ENCODE results near the gene DIS3L2.
"Not testable (repeated sequence)": the region's sequence is repeated elsewhere in the genome, so short reads cannot be mapped to it uniquely, and the experiment has no call there.

DIS3L2 gene

GRCh38 chr2:232350804-232351685 lies 389.5 kb downstream of the DIS3L2 start:
- no peak for DNase-seq (ENCODE audit: low read depth)

- no peak for DNase-seq (ENCODE audit: low read depth)
Observed at GRCh38 chr2:232351686-232352510, 390.4 kb downstream of the DIS3L2 start.

GRCh38 chr2:232352511-232353091 lies 391.1 kb downstream of the DIS3L2 start:
- no peak for DNase-seq (ENCODE audit: low read depth)

DNA sequence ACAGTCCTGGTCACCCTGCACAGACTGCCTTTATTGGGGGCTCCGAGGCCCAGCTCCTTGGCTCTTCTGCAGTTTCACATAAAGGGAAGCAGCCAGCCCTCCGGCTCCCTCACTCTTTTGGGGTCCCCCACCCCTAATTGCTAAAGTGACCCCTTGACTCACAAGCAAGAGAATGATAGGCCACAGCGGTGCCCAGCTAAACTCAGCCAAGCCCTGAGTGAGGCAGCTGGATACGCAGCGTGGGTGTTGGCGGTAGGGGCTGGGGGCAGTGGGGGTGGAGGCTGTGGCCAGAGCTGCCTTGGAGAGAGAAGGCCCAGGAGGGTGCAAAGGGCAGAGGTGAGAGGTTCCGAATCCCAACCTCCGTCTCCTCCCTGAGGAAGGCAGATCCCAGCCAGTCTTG lies 391.6 kb downstream of the DIS3L2 start:
- no peak for DNase-seq (ENCODE audit: low read depth)

DNA sequence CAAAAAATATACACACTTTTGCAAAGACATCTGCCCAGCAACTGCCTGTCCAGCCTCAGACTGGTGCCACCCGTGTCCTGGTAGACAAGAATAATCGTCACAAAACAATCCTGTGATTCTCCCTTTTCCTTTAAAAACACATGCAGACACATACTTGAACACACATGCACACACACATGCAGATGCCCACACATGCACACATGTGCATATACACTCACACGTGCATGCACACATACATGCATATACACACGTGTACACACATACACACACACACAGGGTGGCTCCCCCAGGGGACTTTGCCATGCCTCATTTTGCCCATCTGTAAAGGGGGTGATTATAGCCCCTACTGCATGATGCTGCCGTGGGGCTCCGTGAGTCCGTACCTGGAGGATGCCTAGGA lies 392.1 kb downstream of the DIS3L2 start:
- no peak for DNase-seq (ENCODE audit: low read depth)

GRCh38 chr2:232354069-232354468 lies 392.6 kb downstream of the DIS3L2 start:
- no peak for DNase-seq (ENCODE audit: low read depth)

DNA sequence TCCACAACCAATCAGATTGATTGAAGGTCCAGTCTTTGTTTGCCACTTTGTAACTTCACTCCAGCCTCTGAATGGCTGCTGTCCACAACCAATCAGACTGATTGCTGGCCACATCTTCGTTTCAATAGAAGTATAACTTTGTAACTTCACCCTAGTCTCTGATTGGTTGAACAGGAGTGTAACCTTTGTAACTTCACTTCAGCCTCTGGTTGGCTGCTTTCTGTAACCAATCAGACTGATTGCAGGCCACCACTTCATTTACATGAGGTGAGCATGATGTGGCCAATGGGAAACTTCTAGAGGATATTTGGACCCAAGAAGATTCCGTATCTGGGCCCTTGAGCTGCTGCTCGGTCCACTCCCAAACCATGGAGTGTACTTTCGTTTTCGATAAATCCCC lies 400.1 kb downstream of the DIS3L2 start:
- DNase-seq (ENCODE audit: low read depth), result no peak

- DNase-seq (ENCODE audit: low read depth), result no peak
Observed at GRCh38 chr2:232362174-232362900, 400.8 kb downstream of the DIS3L2 start.

- not testable (repeated sequence) for DNase-seq (ENCODE audit: low read depth)
Observed at GRCh38 chr2:232363064-232363783, 401.7 kb downstream of the DIS3L2 start.

GRCh38 chr2:232363784-232364615 lies 402.5 kb downstream of the DIS3L2 start:
- DNase-seq (ENCODE audit: low read depth), result no peak

- not testable (repeated sequence) for DNase-seq (ENCODE audit: low read depth)
Observed at GRCh38 chr2:232364806-232365594, 403.5 kb downstream of the DIS3L2 start.

GRCh38 chr2:232365621-232366321 lies 404.3 kb downstream of the DIS3L2 start:
- no peak for DNase-seq (ENCODE audit: low read depth)

DNA sequence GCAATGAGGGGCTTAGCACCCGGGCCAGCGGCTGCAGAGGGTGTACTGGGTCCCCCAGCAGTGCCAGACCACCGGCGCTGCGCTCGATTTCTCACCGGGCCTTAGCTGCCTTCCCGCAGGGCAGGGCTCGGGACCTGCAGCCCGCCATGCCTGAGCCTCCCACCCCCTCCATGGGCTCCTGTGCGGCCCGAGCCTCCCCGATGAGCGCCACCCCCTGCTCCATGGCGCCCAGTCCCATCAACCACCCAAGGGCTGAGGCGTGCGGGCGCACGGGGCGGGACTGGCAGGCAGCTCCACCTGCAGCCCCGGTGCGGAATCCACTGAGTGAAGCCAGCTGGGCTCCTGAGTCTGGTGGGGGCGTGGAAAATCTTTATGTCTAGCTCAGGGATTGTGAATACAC lies 404.9 kb downstream of the DIS3L2 start:
- DNase-seq (ENCODE audit: low read depth), result not testable (repeated sequence)

DNA sequence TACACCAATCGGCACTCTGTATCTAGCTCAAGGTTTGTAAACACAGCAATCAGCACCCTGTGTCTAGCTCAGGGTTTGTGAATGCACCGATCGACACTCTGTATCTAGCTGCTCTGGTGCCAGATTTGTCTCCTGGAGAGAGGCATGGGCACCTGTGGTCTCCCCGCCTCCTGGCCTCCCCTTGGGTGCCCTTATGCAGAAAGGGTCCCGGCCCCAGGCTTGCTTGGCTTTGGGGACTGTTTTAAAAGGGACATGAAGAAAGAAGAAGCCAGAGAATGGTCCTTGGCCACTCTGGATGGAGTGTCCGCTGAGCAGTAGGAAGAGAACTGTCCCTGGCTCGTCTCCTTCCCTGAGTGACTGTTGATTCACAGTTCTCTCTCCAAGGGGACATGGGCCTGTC lies 405.5 kb downstream of the DIS3L2 start:
- DNase-seq (ENCODE audit: low read depth), result no peak

DNA sequence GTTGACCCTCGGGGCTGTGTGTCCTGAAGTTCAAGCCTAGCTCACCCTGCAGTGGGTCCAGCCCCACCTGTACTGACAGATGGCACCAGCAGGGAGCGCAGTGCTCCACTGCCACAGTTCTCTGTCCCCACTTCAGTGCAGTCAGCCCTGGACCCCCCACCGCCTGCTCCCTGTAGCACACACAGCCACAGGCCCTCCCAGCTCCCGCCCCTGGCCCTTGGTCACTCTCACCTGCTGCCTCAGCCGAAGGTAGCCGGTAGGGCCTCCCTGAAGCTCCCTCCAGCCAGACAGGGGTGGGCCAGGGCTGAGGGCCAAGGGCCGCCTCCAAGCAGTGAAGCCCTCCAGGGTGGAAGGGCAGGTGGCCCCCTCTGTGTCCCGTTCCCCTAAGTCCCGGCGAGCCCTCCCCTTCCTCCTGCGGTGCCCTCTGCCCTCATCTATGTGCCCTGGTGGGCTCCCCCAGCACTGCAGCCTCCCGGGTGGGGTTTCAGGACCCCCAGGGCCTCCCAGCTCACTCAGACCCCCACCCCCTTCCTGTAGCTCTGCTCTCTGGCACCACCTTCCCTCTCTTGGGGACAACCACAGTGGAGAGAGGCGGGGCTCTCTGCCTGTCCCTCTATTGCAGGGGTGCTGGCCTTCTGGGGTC lies 406.2 kb downstream of the DIS3L2 start:
- no peak for DNase-seq (ENCODE audit: low read depth)

DNA sequence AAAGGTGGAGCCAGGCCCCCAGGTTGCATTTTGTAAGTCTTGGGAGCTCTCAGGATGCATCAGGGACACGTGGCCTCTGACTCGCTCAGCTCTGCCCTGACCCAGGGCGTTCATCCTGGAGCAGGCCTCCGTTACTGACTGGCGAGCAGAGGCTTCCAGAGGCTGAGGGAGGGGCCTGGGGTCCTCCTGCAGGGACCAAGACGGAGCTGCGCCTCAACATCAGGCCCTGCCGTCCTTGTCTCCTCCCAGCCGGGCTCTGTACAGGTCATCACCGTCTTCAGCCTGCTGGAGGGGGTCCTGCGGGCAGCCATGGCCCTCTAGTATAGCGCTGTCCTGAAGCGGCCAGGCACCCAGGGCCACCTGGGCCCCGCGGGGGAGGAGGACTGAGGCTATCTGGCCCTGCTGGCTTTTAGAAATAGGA lies 406.8 kb downstream of the DIS3L2 start:
- DNase-seq (ENCODE audit: low read depth), result no peak

DNA sequence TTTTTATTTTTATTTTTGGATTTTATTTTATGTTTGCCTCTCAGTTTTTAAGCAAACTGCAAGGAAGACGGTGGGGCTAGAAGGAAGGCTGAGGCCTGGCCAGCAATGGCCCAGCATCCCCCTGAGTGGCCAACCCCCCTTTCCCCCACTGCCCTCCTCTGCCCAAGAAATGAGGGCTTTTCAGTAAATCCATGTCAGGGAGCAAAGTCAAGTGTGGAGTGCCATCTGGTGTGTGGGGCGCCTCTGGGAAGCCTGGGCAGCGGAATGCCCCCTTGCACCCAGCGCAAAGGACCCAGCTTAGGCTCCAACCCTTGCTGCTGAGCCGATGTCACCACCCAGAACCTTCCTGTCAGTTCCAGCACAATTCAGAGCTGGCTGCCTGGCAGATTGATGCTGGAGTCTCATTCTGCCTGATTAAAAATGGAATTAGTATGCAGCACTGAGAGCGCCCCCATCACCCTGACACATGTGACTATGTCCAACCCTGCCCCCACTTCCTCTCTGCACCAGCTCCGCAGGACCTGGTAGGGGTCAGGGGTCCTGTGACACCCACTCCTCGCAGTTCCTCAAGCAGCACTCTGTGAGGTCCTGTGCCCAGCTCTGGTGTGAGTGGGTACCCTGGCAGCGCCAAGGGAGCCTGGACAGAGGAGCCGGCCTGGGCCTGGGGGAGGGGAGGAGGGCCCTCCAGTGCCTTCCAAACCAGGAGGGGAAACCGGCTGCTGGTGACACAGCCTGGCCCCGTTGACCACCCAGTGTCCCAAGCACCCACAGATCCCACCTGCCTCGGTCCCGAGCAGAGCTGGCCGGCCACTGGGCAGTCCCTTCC lies 407.8 kb downstream of the DIS3L2 start:
- DNase-seq (ENCODE audit: low read depth), result no peak

- not testable (repeated sequence) for DNase-seq (ENCODE audit: low read depth)
Observed at GRCh38 chr2:232370007-232370406, 408.5 kb downstream of the DIS3L2 start.
